ENCODE results near the gene CTSW. TPM values are rescaled to one million over a fixed set of nuclear protein-coding genes. Genes with fewer than 3 reads are reported as not detected.

The CTSW gene
- total RNA-seq, 1 experiment from 2014 or later = not detected

GRCh38 chr11:65849366-65849765, 30.3 kb upstream of the CTSW start:
- H3K9me3 Mint-ChIP-seq (ENCODE audit: unreplicated experiment) = no peaks in the 10 kb centered on the region
- BruUV-seq (replicated peaks) = no TSS peak
- POLR2A ChIA-PET = interaction anchor here (0.5 to 1.4 kb wide), 4 partner anchors 10 to 309 kb away, joined by 3 to 5 read pairs (median 3); no protein-coding TSS in a partner anchor
- no peaks in the 10 kb centered on the region for H3K27me3 Mint-ChIP-seq (ENCODE audit: insufficient read depth, unreplicated experiment)
- H3K36me3 Mint-ChIP-seq (ENCODE audit: insufficient read depth, unreplicated experiment) = peaks cover 23% of the 10 kb centered on the region
- H3K27ac Mint-ChIP-seq (ENCODE audit: low read depth, unreplicated experiment) = no peak overlapping the region
- H3K4me3 Mint-ChIP-seq (ENCODE audit: unreplicated experiment) = no peak overlapping the region
- no peak for TF ChIP-seq CTCF (IDR thresholded peaks at IDR 0.05; ENCODE audit: unreplicated experiment)
- intact Hi-C loops (cut with micrococcal nuclease) = no loop called here
- CTCF ChIA-PET = interaction anchor here (0.9 to 2.3 kb wide), 6 partner anchors 10 to 69 kb away, joined by 3 to 10 read pairs (median 4); partner anchors contain the start of genes FIBP and MUS81
- DNase-seq (ENCODE audit: unreplicated experiment) = no peak
- H3K4me1 Mint-ChIP-seq (ENCODE audit: insufficient read depth, unreplicated experiment) = peaks cover 5% of the 10 kb centered on the region

GRCh38 chr11:65849771-65850216, 29.8 kb upstream of the CTSW start:
- no peak for DNase-seq (ENCODE audit: unreplicated experiment)
- ChIA-PET CTCF (interaction anchor here (0.6 to 2.3 kb wide), 7 partner anchors 10 to 70 kb away, joined by 3 to 10 read pairs (median 4); partner anchors contain the start of genes FIBP and MUS81), POLR2A (interaction anchor here (0.5 to 1.4 kb wide), 4 partner anchors 10 to 309 kb away, joined by 3 to 5 read pairs (median 3); no protein-coding TSS in a partner anchor)
- Mint-ChIP-seq H3K9me3 (ENCODE audit: unreplicated experiment) (no peaks in the 10 kb centered on the region), H3K27ac (ENCODE audit: low read depth, unreplicated experiment) (no peak overlapping the region), H3K27me3 (ENCODE audit: insufficient read depth, unreplicated experiment) (no peaks in the 10 kb centered on the region), H3K4me3 (ENCODE audit: unreplicated experiment) (no peak overlapping the region), H3K4me1 (ENCODE audit: insufficient read depth, unreplicated experiment) (peaks cover 5% of the 10 kb centered on the region), H3K36me3 (ENCODE audit: insufficient read depth, unreplicated experiment) (peaks cover 27% of the 10 kb centered on the region)
- intact Hi-C loops (cut with micrococcal nuclease) = no loop called here
- no TSS peak for BruUV-seq (replicated peaks)
- no peak for TF ChIP-seq CTCF (IDR thresholded peaks at IDR 0.05; ENCODE audit: unreplicated experiment)

GRCh38 chr11:65850217-65851082, 29.2 kb upstream of the CTSW start:
- POLR2A ChIA-PET = interaction anchor here (0.5 to 1.4 kb wide), 6 partner anchors 8 to 310 kb away, joined by 3 to 5 read pairs (median 4); partner anchors contain the start of gene RNASEH2C
- TF ChIP-seq CTCF (IDR thresholded peaks at IDR 0.05; ENCODE audit: unreplicated experiment) = no peak
- Mint-ChIP-seq H3K36me3 (ENCODE audit: insufficient read depth, unreplicated experiment) (peaks cover 33% of the 10 kb centered on the region), H3K27me3 (ENCODE audit: insufficient read depth, unreplicated experiment) (no peaks in the 10 kb centered on the region), H3K4me1 (ENCODE audit: insufficient read depth, unreplicated experiment) (peaks cover 5% of the 10 kb centered on the region), H3K27ac (ENCODE audit: low read depth, unreplicated experiment) (no peak overlapping the region), H3K4me3 (ENCODE audit: unreplicated experiment) (no peak overlapping the region), H3K9me3 (ENCODE audit: unreplicated experiment) (no peaks in the 10 kb centered on the region)
- intact Hi-C loops (cut with micrococcal nuclease) = no loop called here
- no peak for DNase-seq (ENCODE audit: unreplicated experiment)
- BruUV-seq (replicated peaks) = no TSS peak
- CTCF ChIA-PET = interaction anchor here (0.6 to 2.3 kb wide), 8 partner anchors 9 to 71 kb away, joined by 3 to 10 read pairs (median 4); partner anchors contain the start of gene MUS81

GRCh38 chr11:65851083-65851579, 28.5 kb upstream of the CTSW start:
- Mint-ChIP-seq H3K27me3 (ENCODE audit: insufficient read depth, unreplicated experiment) (no peaks in the 10 kb centered on the region), H3K36me3 (ENCODE audit: insufficient read depth, unreplicated experiment) (peaks cover 40% of the 10 kb centered on the region), H3K9me3 (ENCODE audit: unreplicated experiment) (no peaks in the 10 kb centered on the region), H3K4me3 (ENCODE audit: unreplicated experiment) (no peak overlapping the region), H3K4me1 (ENCODE audit: insufficient read depth, unreplicated experiment) (peaks cover 5% of the 10 kb centered on the region), H3K27ac (ENCODE audit: low read depth, unreplicated experiment) (no peak overlapping the region)
- ChIA-PET CTCF (interaction anchor here (0.7 to 2.3 kb wide), 9 partner anchors 8 to 140 kb away, joined by 3 to 7 read pairs (median 4); no protein-coding TSS in a partner anchor), POLR2A (interaction anchor here (0.6 to 1.0 kb wide), 5 partner anchors 9 to 132 kb away, joined by 3 to 5 read pairs (median 3); partner anchors contain the start of gene RNASEH2C)
- peak; percentile 66 for TF ChIP-seq CTCF (IDR thresholded peaks at IDR 0.05; ENCODE audit: unreplicated experiment)
- intact Hi-C loops (cut with micrococcal nuclease) = no loop called here
- DNase-seq (ENCODE audit: unreplicated experiment) = peak; percentile 42
- BruUV-seq (replicated peaks) = no TSS peak

All from MCF 10A (cell line).